GDM1 (cell line): ENCODE results near the gene HS1BP3.

Experiments
- DNase-seq: peaks from one replicate; lab custom pipeline; 2025; lab: John Stamatoyannopoulos, UW

Gene HS1BP3

GRCh38 chr2:20629581-20630171, 21.2 kb downstream of the HS1BP3 start:
- DNase-seq, result no peak

DNA sequence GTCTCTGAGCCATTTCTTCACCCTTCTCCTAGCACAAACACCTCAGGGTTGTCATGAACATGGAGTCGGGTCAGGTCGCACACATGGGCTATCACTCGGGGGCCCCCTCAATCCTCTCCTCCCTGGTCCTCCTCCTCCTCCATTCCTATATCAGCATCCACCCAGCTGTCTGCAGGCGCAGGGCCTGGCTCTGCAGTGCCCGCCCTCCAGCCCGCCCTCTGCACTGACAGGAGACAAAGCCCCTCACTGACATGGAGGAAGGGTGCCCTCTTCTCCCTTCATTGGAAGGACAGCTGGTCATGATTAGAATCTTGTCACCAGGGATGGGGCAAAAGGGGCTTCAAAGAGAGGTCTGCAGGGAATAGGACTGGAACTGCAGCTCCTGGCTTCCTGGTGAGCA, 21.7 kb downstream of the HS1BP3 start:
- DNase-seq, result no peak

DNA sequence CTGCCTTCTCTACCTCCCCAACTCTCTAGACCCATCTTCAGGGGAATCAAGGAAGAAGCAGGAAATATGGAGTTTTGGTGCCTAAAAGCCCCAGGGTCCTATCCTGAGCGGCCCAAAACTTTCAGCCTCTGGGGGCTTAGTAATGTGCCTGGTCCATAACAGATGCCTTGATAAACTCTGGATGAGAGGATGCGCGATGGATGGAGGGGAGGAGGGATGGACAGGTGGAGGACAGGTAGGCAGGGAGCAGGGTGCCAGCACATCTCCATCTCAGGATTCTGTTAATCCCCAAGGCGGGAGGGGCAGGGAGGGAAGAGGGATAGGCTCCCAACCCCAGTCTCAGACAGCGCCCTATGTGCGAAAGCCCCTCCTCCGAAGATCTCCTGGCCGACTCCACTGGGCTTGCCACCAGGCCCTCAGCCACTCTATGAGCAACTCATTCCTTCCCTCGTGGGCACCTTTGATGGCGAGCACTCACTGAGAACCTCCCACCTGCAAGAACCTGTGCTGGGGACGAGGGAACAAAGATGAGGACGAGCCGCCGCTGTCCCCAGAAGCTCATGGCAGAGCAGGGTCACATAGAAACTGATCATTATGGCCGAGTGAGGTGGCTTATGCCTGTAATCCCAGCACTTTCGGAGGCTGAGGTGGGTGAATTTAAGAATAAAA, 23.1 kb downstream of the HS1BP3 start:
- DNase-seq, result no peak

DNA sequence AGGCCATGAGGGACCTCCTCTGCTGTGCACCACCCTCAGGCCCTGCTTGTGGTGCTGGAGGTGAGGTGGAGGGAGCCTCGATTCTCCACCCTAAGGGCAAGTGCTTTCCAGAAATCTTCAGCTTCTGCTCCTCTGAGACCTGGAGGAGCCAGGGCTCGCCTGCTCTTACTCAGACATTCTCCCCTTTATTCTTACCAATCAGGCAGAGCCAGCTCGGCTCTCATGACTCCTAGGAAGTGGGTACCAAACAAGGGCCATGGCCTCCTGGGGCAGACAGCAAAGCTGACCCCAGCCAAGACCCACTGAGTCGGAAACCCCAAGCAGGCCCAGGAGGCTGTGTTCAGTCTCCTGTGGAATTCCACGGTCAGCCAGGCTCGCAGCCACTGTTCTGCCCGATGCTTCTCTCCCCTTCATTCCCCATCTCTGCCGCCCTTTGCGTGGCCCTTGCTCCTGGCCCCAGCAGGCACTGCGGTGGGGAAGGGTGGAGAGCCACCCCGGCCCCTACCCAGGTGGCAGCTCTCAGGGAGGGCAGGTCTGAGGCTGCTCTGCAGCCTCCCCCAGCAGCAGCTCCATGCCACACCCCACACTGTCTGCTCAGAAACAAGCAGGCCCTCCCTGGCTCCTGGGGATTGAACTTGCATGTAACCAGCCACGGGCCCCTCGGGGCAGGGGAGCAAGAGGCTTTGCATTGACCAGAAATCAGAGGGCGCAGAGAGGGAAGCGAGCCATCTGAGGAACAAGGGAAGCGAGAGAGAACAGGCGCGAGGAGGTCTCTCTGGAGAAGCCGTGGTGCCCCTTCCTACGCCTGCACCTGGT, 24.0 kb downstream of the HS1BP3 start:
- no peak for DNase-seq

DNA sequence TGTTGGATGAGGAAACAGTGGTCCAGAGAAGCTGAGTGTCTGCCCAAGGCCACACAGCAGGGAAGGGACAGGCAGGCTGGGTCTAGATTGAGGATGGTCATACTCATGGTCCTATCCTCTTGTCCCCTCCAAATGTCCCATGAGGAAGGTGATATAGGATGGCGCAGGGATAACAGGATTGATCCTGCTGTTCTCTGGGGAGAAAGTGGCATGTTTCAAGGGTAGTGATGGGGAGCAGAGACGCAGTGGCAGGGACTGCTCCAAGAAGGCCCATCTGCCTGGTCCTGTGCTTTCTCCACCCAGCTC, 24.6 kb downstream of the HS1BP3 start:
- no peak for DNase-seq

DNA sequence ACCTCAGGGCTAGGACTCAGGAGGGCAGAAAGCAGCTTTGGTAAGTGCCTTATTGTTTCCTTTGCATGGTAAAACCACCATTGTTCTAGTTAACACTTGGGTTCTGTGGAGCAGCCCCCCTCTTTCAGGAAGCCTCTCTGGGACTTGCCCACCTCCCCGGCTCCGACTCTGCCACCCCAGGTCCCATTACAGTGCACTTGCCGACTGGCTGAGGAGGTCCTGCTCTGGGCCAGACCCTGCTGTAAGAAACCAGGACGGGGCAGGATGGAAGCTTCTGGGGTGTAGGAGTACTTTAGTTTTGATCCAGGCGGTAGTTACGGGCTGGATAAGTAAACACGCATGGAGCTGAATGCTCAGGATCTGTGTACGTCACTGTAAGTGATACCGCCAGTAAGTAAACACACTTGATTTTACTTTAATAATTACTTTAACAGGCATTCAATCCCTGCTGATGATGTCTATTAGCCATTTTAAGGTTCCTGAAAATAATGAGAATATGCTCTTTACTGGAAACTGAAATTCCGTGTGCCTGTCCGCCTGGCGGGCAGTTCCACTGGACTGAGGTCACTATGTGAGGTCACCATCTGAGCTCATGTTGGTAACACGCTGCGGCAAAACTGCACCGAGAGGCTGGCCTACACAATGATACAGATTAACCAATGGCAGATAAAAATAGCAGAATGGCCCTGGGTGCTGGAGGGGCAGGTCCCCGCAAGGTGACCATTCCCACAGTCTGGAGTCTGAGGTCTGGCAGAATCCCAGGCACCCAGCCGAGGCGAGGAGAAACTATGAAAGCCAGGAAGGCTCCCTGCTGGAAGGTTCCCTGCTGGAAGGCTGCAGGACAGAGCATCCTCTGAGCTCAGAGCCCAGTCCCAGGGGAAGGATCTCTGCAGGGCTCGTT, 25.2 kb downstream of the HS1BP3 start:
- no peak for DNase-seq

GRCh38 chr2:20624884-20625485, 25.9 kb downstream of the HS1BP3 start:
- no peak for DNase-seq

DNA sequence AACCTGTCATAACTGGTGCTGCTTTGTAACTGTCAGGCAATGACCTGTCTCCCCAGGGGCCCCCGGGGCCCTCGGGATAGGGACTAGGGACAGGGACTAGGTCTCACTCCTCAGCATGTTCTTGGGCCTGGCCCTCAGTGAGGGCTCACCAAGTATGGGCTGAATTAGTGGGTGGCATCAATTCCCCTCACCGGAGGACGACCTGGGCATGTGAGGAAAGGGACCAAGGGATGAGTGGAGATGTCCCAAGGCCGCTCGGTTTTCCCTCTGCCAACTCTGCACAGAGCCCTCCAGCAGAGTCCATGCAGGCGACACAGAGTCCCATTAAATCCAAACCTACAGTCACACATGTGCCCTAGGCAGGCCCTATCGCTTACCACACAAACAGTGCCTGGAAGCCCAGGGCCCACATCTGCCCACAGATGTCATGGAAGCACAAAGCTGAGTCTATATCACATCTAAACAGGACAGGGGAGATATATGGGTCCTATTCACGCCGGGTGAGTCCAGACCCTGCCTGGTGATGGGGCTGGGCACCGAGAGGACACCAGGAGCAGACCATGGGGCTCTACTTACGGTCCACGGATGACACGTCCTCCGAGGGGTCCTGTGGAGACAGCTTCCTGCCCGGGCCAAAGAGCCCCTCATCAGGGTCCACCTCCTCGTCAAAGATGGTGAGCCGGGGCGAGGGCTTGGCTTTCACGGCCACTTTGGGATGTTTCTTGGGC, 26.6 kb downstream of the HS1BP3 start:
- DNase-seq, result no peak

- no peak for DNase-seq
Observed at GRCh38 chr2:20623741-20624155, 27.1 kb downstream of the HS1BP3 start.

GRCh38 chr2:20623241-20623640, 27.7 kb downstream of the HS1BP3 start:
- DNase-seq, result no peak

DNA sequence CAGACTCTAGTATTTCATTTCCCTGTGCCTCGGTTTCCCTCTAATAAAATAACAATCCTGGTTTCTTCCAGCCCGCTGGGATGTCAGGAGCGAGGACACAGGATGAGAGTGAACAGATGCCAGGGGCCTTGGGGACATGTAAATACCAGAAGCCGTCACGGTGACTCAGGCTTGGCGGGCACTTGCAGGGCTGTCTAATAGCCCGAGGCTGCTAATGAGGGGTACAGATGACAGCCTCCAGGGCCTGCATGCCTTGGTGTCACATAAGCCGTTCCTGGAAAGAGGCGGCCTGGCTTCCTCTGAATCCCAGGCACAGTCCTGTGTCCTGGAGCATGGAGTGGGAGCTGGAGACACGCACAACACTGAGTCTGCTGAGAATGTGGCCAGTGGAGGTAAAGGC, 28.2 kb downstream of the HS1BP3 start:
- no peak for DNase-seq

DNA sequence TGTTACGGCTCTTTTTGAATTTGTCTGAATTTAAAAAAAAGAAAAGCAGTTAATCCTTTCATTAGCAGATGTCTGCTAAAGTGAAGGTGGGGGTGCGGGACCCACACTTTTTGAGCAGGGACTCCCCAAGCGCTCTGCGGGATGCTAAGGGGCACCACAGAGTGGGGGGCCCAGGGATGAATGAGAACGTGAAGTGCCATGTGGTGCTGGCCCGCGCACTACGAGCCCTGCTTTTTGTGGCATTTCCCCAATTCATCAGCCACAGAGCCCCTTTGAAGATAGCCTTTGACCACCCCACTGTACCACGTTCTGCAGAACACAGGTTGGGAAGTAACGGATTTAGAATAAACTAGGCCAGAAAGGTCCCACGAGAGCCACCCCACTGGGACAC, 28.6 kb downstream of the HS1BP3 start:
- no peak for DNase-seq

DNA sequence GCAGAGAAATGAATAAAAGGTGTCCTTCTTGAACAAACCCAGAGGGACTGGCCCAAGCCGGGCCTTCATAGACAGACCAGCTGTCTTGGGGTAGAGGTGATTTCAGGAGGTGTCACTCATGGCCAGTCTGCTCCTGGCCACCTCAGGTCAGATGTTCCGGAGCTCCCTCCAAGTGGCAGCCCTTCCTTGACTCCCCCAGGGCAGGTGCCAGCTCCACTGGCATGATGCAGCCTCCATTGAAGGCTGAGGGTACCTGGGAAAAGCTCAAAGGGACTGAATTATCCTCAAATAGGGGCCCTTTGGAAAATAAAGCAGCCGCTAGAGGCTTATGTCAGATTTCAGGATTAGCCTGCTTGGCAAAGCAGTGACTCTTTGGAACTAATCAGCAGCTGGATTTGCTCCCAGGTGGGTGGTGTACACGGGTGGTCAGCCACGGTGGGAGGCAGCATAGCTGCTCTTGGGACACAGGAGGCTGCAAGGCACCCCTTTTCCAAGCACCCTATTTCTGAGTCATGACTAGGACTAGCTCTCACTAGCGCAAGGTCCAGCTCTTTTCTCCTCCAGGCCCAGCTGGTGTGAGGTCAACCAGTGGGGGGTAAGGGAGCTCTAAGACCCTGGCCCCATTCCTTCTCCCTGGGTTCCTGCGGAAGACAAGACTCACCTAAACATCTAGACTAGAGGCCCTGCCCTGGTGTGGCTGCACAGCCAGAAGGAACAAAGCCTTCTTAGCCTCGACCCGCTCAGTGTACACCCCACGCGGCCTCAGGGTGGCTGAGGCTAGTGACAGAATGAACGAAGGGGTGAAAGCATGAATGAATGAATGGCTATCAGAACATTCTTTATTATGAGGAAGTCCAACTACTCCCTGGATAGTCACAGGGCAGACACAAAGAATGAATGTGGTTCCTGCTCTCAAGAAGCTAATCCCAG, 29.3 kb downstream of the HS1BP3 start:
- no peak for DNase-seq

GRCh38 chr2:20620696-20621365, 30.1 kb downstream of the HS1BP3 start:
- no peak for DNase-seq

DNA sequence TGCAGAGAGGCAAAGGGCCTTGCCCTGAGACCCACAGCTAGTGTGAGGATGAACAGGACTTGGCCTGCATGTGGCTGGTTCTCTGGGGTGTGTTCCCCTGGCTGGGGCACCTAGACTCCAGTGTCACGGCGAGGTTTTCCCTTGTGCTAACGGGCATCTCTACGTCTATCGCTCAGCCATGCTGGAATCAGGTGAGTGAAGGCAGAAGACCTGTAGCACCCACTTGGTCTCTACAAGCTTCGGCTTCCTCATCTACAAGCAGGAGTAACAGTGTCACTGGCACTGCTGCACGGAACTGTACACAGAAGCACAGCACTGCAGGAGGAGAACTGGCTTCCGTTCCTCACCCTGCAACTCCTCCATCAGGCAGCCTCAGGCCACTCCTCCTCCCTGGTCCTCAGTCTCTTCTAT, 30.6 kb downstream of the HS1BP3 start:
- DNase-seq, result no peak

- DNase-seq, result no peak
Observed at GRCh38 chr2:20619624-20620024, 31.3 kb downstream of the HS1BP3 start.

DNA sequence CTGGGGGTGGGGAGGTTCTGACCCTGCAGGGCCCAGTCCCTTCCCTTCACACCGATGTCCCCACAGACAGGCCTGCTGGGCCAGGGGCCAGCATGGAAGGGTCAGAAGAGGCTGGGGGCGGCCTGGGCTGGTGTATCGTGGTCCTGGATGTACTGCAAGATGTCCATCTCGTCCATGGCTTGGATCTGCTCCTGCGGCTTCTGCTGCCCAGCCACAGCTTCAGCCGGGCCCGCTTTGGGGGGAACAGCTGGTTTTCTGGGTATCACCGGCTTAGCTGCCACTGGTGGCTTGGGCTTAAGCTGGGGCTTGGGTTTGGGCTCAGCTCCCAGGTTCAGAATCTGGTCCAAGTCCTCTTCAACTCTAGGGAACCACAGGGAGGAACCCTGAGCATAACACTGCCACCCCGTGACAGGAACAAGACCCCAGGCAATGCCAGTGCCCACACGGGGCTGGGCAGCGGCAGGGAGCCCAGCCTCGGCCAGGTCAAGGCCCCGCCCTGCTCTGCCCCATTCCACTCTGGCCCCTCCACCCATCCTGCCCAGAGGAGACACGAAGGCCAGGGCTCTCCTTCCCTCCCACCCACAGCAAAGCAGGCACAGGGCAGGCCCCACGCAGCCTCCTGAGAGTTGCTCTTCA, 31.9 kb downstream of the HS1BP3 start:
- no peak for DNase-seq

DNA sequence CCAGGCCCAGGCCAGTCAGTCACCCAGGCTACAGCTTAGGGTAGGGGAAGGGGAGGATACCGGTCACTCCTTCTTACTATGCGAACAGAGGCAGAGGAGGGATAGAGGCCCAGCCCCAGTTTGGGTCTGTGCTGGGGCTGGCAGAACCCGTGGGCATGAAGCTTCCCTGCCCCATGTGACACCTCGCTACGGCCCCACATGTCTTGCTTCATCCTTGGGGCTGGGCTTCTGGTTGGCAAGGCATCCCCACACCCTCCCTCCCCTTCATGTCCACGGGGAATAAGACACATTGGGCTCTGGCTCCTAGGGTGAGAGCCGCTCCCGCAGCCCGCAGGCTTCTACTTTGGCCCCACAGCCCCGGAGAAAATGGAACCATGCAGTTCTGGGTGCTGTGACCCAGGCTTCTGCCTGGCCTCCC, 32.4 kb downstream of the HS1BP3 start:
- DNase-seq, result no peak

- DNase-seq, result no peak
Observed at GRCh38 chr2:20617892-20618467, 32.9 kb downstream of the HS1BP3 start.
